ENCODE data around the gene HAGH.
A peak's percentile ranks its signal among the peaks of the same experiment; 100 is the strongest.

The HAGH gene

GRCh38 chr16:1850981-1851380 is 24.4 kb upstream of the HAGH start:
- Mint-ChIP-seq H3K4me1 (ENCODE audit: low read depth) (peaks cover 17% of the 10 kb centered on the region), H3K27me3 (no peaks in the 10 kb centered on the region)

GRCh38 chr16:1846416-1846815 is 19.8 kb upstream of the HAGH start:
- Mint-ChIP-seq H3K36me3 (no peaks in the 10 kb centered on the region), H3K4me3 (no peak overlapping the region), H3K9me3 (ENCODE audit: low read depth) (no peaks in the 10 kb centered on the region), H3K27ac (no peak overlapping the region), H3K27me3 (no peaks in the 10 kb centered on the region), H3K4me1 (ENCODE audit: low read depth) (no peaks in the 10 kb centered on the region)

More at GRCh38 chr16:1850981-1851380, 24.4 kb upstream of the HAGH start:
- H3K36me3 Mint-ChIP-seq, result no peaks in the 10 kb centered on the region
- no peaks in the 10 kb centered on the region for H3K9me3 Mint-ChIP-seq (ENCODE audit: low read depth)
- no peak overlapping the region for H3K27ac Mint-ChIP-seq
- no peak overlapping the region for H3K4me3 Mint-ChIP-seq

- no peaks in the 10 kb centered on the region for H3K36me3 Mint-ChIP-seq
- no peak overlapping the region for H3K4me3 Mint-ChIP-seq
- H3K9me3 Mint-ChIP-seq (ENCODE audit: low read depth), result no peaks in the 10 kb centered on the region
- H3K27ac Mint-ChIP-seq, result no peak overlapping the region
- H3K27me3 Mint-ChIP-seq, result no peaks in the 10 kb centered on the region
- H3K4me1 Mint-ChIP-seq (ENCODE audit: low read depth), result no peaks in the 10 kb centered on the region
These were observed 19.4 kb upstream of the HAGH start for GRCh38 chr16:1845985-1846384.

GRCh38 chr16:1839554-1839953 is 12.9 kb upstream of the HAGH start:
- Mint-ChIP-seq H3K4me3 (no peak overlapping the region), H3K36me3 (no peaks in the 10 kb centered on the region), H3K9me3 (ENCODE audit: low read depth) (no peaks in the 10 kb centered on the region), H3K27me3 (no peaks in the 10 kb centered on the region), H3K4me1 (ENCODE audit: low read depth) (no peaks in the 10 kb centered on the region), H3K27ac (no peak overlapping the region)

GRCh38 chr16:1834096-1834495 is 7.5 kb upstream of the HAGH start:
- Mint-ChIP-seq H3K27ac (no peak overlapping the region), H3K4me3 (no peak overlapping the region), H3K4me1 (ENCODE audit: low read depth) (peaks cover 11% of the 10 kb centered on the region), H3K36me3 (no peaks in the 10 kb centered on the region), H3K9me3 (ENCODE audit: low read depth) (no peaks in the 10 kb centered on the region), H3K27me3 (no peaks in the 10 kb centered on the region)

DNA sequence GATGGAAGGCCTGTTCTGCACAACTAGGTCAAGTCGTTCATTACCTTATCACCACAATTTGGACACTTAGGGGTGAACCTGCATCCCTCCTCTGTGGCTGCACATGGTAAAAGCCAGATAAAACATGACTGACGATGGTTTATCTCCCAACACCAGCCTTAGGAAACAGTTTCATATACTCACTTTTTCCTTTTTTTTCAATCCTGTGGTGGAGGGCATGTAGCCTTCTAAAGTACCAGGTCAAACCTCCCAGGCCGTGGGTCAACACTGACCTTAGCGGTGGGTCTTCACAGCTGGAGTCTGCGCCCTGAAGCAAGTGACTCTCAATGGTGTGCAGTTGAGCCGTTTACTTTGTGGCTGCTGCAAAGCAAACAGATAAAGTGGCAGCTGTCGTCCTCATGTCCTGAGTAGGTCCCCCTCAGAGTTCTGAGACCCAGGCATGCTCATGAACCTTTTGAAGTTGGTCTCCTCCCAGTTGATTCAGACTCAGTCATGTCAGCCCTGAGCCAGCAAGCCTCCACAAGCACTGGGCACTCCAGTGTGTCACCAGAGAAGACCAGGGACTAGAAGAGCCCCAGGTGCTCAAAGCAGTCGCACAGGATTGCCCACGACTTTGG is 6.3 kb upstream of the HAGH start:
- Mint-ChIP-seq H3K27me3 (no peaks in the 10 kb centered on the region), H3K36me3 (no peaks in the 10 kb centered on the region), H3K4me1 (ENCODE audit: low read depth) (peaks cover 21% of the 10 kb centered on the region), H3K4me3 (no peak overlapping the region), H3K27ac (no peak overlapping the region), H3K9me3 (ENCODE audit: low read depth) (no peaks in the 10 kb centered on the region)

DNA sequence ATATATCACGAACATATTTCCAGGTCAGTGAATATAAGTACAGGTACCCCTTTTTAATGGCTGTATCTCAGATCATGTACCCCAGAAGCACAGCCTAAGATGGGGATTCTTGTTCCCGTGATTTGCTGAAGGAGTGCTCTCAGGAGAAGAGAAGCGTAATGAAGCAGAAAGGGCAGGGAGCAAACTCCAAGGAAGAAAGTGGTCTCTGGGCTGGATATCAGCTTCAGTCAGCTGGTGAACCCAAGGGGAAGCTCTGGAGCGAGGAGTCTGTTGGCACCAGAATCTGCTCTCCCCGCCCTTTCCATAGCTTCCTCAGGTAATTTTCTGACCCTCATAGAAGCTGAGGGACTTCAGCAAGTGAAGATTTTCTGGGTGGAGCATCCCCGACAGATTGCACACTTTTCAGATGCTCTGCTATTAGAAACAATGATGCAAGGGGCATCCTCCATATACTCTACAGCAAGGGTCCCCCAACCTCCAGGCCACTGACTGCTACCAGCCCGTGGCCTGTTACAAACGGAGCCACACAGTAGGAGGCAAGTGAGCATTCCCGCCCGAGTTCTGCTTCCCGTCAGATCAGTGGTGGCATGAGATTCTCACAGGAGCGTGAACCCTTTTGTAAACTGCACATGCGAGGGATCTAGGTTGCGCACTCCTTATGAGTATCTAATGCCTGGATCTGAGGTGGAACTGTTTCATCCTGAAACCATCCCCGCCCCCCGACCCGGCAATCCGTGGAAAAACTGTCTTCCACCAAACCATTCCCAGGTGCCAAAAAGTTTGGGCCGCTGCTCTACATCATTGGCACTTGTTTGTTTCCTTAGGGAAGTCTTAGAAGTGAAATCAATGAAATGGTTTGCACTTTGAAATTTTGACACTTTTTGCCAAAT is 4.8 kb upstream of the HAGH start:
- Mint-ChIP-seq H3K9me3 (ENCODE audit: low read depth) (no peaks in the 10 kb centered on the region), H3K4me1 (ENCODE audit: low read depth) (peaks cover 28% of the 10 kb centered on the region), H3K27ac (no peak overlapping the region), H3K36me3 (no peaks in the 10 kb centered on the region), H3K4me3 (no peak overlapping the region), H3K27me3 (no peaks in the 10 kb centered on the region)

DNA sequence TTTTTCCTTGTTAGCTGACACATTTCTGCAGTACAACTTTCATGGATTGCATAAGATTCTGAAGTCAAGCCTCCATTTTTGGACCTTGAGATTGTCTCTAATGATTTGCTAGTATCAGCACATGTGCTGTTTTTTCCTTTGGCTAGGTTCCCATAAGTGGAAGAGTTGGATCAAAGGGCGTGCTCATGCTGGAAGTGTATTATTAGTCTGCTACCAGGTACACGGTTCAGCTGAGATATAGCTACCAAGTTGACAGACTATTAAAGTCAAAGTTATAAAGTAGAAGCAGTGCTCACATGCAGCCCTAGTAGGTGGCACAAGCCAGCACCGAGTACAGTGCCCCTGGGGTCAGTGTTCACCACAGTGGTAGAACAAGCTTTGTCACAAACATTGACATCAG is 3.6 kb upstream of the HAGH start:
- Mint-ChIP-seq H3K4me1 (ENCODE audit: low read depth) (peaks cover 33% of the 10 kb centered on the region), H3K27ac (peak overlapping the region; percentile 34), H3K9me3 (ENCODE audit: low read depth) (no peaks in the 10 kb centered on the region), H3K36me3 (no peaks in the 10 kb centered on the region), H3K4me3 (no peak overlapping the region), H3K27me3 (no peaks in the 10 kb centered on the region)

DNA sequence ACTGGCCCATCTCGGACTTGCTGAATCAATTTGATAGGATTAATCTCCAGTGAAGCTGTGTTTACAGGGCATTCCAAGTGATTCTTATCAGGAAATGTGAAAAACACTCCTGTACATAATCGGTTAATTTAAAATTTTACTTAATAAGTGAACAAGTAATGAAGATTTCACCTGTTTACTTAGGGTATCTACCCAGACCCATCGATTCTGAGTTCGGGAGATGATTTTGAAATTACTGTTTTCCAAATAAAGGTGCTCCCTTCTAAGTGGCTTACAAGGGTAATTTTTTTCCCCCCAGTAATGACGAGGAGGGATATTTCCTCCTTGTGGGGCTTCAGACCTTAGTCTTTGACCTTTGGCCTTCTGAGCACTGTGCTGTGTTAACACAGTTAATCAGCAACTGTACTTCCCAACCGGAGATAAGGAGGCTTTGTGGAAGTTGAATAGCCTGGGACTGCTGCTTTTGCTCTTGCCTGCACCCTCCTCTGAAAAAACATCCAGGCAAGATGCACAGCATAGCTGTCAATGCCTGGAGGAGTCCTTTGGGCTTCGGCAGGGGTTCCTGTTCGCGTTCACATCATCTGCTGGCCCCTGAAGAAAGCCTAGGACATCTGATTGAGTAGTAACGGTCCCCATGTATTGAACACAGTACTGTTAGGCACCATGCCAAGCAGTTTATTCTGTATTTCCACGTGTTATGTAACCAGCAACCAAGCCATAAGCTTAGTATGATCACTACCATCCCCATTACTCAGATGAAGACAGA is 2.2 kb upstream of the HAGH start:
- Mint-ChIP-seq H3K9me3 (ENCODE audit: low read depth) (no peaks in the 10 kb centered on the region), H3K36me3 (no peaks in the 10 kb centered on the region), H3K4me1 (ENCODE audit: low read depth) (peaks cover 45% of the 10 kb centered on the region), H3K4me3 (peak overlapping the region; percentile 73), H3K27me3 (no peaks in the 10 kb centered on the region), H3K27ac (peak overlapping the region; percentile 64)

DNA sequence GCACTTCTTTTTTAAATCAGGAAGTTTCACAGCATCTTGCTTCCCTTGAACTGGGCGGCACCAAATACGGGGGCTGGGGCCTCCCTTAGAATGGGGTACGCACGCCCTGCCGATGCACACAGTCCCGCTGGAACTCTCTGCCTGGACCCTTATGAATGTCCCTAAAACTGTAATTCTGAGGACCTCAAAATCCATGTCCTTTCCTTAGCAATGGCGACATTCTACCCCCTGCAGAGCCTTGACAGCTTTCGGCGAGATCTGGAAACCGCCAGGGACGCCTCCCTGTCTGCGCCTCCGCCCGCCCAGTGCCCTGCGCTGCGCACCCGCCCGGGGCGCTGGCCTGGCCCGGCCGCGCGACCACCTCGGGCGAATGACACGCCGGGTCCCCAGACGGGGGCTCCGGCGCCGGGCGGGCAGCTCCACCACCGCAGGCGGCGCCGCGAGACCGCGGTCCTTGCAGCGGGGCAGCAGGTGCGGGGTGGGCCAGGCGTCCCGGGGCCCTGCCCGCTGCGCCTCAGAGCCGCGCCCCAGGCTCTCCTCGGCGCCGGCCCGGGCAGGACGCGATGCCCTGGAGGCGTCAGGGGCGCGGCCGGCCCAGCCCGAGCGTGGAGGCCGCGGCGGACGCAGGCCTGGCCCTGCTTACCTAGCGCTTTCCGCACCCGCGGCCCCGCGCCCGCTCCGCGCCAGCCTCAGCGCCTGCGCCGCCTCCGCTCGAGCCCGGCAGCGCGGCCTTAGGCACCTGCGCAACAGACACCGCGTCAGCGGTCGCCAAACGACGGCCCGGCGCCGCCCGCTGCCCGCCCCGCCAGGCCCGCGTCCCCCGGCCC is 548 bp downstream of the HAGH start:
- Mint-ChIP-seq H3K27me3 (no peaks in the 10 kb centered on the region), H3K4me1 (ENCODE audit: low read depth) (peaks cover 47% of the 10 kb centered on the region), H3K4me3 (peak overlapping the region; percentile 87), H3K36me3 (no peaks in the 10 kb centered on the region), H3K9me3 (ENCODE audit: low read depth) (no peaks in the 10 kb centered on the region), H3K27ac (peak overlapping the region; percentile 75)

DNA sequence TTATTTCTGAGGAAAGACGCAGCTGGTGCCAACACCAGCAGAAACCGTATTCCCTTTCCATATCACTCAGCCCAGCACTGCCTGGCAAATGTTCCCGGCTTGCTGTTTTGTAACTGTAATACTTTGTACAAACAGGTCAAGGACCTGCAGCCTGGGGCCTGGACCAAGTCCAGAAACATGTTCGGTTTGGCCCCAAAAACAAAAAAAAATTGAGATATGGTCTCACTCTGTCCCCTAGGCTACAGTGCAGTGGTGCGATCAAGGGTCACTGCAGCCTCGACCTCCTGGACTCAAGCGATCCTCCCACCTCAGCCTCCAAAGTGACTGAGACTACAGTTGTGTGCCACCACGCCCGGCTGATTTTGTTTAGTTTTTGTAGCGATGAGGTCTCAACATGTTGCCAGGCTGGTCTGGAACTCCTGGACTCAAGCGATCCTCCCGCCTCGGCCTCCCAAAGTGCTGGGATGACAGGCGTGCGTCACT is 1.2 kb downstream of the HAGH start:
- Mint-ChIP-seq H3K4me1 (ENCODE audit: low read depth) (peaks cover 45% of the 10 kb centered on the region), H3K4me3 (peak overlapping the region; percentile 87), H3K27me3 (no peaks in the 10 kb centered on the region), H3K9me3 (ENCODE audit: low read depth) (no peaks in the 10 kb centered on the region), H3K27ac (peak overlapping the region; percentile 75), H3K36me3 (no peaks in the 10 kb centered on the region)

- Mint-ChIP-seq H3K27me3 (no peaks in the 10 kb centered on the region), H3K9me3 (ENCODE audit: low read depth) (no peaks in the 10 kb centered on the region), H3K36me3 (no peaks in the 10 kb centered on the region), H3K4me1 (ENCODE audit: low read depth) (peaks cover 33% of the 10 kb centered on the region), H3K4me3 (no peak overlapping the region), H3K27ac (peak overlapping the region; percentile 61)
These were observed 2.8 kb downstream of the HAGH start for GRCh38 chr16:1823821-1824220.

GRCh38 chr16:1822801-1823200 is 3.8 kb downstream of the HAGH start:
- no peaks in the 10 kb centered on the region for H3K9me3 Mint-ChIP-seq (ENCODE audit: low read depth)
- no peaks in the 10 kb centered on the region for H3K27me3 Mint-ChIP-seq
- no peak overlapping the region for H3K27ac Mint-ChIP-seq
- no peaks in the 10 kb centered on the region for H3K36me3 Mint-ChIP-seq
- H3K4me1 Mint-ChIP-seq (ENCODE audit: low read depth), result peaks cover 25% of the 10 kb centered on the region
- no peak overlapping the region for H3K4me3 Mint-ChIP-seq

DNA sequence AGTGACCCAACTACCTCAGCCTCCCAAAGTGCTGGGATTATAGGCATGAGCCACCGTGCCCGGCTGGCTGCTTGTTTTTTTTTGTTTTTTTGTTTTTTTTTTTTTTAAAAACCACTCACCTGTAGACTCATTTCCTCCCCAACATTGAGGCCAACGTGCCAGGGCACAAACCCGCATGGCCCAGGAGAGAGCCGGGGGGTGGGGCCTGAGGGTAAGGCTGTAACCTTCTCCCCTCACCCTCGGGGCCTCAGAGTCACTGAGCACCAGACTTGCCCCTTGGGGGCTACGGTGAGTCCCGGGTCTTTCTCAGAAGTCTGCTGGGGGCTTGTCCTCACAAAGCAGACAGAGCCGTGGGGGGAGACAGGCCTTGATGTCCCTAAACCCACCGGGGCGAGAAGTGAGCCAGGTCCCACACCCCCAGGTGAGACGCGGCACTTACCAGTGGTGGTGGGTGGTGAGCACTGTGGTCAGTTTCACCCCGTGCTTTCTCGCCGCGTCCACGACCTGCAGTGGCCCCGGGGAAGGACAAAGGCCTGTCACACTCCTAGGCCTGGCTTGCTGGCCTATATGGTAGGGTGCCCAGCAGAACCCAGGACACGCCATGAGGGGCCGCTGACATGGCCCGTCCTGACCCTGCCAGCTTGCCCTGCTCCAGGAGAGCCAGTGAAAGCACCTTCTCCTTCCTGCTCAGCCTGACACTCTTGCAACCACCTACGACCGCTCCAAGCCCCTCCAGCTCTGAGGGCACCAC is 4.6 kb downstream of the HAGH start:
- H3K4me1 Mint-ChIP-seq (ENCODE audit: low read depth), result peaks cover 20% of the 10 kb centered on the region
- H3K36me3 Mint-ChIP-seq, result no peaks in the 10 kb centered on the region
- H3K9me3 Mint-ChIP-seq (ENCODE audit: low read depth), result no peaks in the 10 kb centered on the region
- no peaks in the 10 kb centered on the region for H3K27me3 Mint-ChIP-seq
- no peak overlapping the region for H3K27ac Mint-ChIP-seq
- H3K4me3 Mint-ChIP-seq, result no peak overlapping the region
